ENCODE measurements around the gene DENND1A.
"Not testable (repeated sequence)": the region's sequence is repeated elsewhere in the genome, so short reads cannot be mapped to it uniquely, and the experiment has no call there.

DNA sequence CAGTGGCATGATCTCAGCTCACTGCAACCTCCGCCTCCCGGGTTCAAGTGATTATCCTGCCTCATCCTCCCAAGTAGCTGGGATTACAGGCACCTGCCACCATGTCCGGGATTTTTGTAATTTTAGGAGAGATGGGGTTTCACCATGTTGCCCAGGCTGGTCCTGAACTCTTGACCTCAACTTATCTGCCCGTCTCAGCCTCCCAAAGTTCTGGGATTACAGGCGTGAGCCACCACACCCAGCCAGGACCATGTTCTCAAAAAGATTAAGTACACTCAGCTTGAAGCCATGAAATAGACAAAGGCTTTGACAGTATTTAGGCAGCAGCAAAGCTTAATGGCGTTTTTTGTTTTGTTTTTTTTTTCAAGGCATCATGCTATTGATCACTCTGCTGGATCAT, 44.1 kb downstream of the DENND1A start:
- not testable (repeated sequence) for TF ChIP-seq EZH2 (IDR thresholded peaks at IDR 0.05; ENCODE audit: low read length, unreplicated experiment); EZH2phosphoT487 (IDR thresholded peaks at IDR 0.05; ENCODE audit: borderline replicate concordance, low read length)
- TF ChIP-seq, protein P1, sequence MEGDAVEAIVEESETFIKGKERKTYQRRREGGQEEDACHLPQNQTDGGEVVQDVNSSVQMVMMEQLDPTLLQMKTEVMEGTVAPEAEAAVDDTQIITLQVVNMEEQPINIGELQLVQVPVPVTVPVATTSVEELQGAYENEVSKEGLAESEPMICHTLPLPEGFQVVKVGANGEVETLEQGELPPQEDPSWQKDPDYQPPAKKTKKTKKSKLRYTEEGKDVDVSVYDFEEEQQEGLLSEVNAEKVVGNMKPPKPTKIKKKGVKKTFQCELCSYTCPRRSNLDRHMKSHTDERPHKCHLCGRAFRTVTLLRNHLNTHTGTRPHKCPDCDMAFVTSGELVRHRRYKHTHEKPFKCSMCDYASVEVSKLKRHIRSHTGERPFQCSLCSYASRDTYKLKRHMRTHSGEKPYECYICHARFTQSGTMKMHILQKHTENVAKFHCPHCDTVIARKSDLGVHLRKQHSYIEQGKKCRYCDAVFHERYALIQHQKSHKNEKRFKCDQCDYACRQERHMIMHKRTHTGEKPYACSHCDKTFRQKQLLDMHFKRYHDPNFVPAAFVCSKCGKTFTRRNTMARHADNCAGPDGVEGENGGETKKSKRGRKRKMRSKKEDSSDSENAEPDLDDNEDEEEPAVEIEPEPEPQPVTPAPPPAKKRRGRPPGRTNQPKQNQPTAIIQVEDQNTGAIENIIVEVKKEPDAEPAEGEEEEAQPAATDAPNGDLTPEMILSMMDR (conservative IDR thresholded peaks at IDR 0.05; ENCODE audit: low read depth, low read length), result not testable (repeated sequence)

All from PC-3 (cell line).